Stimulated activated CD8-positive, alpha-beta memory T cell treated with anti-CD3 and anti-CD28 coated beads, Interleukin-15, amount 100 ng/mL, for 1 hour (primary cell): ENCODE data around the gene SLC39A2.

Source experiments
- DNase-seq: peaks from one replicate; pipeline ENCODE4 v3.0.0-alpha.2; 2020; ENCODE audit warnings: low read depth

Gene SLC39A2

DNA sequence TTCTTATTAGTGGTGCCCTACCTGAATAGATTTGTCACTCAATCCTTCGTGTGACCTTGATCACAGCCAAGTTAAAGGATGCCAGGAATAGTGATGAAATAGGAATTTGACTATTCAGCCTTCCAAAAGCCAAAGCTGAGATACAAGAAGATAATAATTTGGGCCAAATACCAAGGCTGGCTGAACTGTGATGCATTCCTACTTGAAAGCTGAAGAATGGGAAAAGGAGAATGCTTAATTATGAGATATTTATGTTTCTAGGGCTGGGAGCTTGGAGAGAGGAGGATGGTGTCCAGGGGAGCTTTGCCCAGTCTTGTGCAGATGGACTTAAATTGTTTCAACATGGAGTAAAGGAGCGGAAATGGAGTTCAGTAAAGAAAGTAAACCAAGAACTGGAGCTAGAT, 48.3 kb downstream of the SLC39A2 start:
- no peak for DNase-seq

GRCh38 chr14:21048638-21049037, 49.5 kb downstream of the SLC39A2 start:
- DNase-seq: no peak

GRCh38 chr14:21049271-21049673, 50.2 kb downstream of the SLC39A2 start:
- DNase-seq: no peak

DNA sequence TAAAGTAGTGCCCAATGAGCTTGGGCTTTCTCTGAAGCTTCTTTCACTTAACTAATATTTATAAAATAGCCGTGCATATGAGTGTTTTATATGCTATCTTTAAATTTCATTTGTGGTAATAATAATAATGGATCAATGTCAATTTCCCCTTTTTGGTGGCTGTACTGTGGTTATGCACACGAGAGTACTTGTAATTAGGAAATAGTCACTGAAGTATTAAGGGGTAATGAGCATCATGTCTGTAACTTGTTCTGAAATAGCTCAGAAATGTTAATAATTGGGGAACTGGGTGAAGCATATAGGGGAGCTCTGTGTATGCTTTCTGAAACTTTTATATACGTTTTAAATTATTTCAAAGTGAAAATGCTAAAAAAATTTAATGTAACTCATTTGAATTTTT, 51.5 kb downstream of the SLC39A2 start:
- no peak for DNase-seq
